GM19023 (cell line): ENCODE measurements around the gene MYADML2.

Experiments used
- ATAC-seq: cut with Tn5 transposase; IDR thresholded peaks from one replicate; pipeline ENCODE4 v1.9.1; 2021; ENCODE audit warnings: mild to moderate bottlenecking, moderate library complexity; ENCODE audit not compliant: unreplicated experiment

MYADML2 gene

DNA sequence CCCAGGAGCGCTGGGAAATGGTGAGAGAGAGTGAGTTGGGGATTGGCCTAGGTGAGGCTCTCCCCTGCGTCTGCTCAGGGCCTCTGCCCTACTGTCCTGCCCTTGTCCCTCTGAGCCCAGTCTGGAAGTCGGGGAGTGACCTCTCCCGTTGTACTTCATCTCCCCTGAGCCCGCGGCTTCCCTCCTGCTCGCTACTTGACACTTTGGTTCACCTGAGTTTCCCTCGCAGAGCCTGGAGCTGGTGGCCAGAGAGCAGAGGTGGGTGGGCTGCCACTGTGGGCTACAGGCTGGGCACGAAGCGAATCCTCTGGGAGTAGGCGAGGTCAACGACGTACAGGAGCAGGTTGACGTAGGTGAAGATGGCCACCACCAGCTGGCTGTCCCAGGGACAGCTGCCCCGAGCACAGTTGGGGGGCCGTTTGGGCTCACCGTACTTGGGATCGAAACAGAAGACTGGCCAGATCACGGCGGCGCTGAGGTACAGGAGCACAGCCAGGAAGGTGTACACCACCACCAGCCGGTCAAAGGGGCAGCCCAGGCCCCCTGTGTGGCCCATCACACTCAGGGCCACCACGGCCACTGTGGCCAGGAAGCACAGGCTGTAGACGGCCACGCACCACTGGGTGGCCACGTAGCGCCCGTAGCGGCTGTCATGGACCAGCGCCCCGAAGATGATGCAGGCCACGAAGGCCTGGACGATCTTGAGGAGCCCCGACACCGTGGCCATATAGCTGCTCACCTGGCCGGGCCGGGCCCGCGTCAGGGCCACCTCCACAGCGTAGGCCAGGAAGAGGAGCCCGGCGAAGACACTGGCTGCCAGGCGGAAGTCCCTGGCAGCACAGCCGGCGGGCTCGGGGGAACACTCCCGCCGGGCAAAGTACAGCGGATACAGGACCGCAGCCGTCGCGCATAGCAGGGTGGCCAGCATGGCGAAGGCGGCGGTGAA lies 6.2 kb downstream of the MYADML2 start:
- ATAC-seq, result no peak

DNA sequence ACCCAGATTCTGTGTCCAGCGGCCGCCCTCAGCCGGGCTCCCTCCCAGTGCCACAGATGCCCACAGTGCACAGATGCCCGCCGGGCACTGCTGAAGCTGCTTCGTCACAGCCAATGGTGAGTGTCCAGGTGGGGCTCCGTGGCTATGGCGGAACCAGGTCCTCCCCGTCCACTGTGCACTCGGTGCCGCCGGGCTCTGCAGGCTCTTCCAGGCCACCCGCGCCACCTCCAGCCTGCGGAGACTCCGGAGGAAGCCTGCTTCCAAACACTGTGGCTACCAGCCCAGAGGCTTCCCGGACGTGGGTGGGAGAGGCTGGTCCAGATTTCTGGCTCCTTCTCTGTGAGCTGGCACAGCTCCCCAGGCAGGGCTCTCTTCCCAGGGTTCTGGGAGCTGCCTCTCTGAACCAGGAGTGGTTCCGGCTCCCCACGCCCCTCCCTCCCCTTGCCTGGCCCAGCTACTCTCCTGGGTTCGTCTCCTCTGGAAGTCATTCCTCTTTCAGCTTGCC lies 7.1 kb downstream of the MYADML2 start:
- ATAC-seq, result no peak

DNA sequence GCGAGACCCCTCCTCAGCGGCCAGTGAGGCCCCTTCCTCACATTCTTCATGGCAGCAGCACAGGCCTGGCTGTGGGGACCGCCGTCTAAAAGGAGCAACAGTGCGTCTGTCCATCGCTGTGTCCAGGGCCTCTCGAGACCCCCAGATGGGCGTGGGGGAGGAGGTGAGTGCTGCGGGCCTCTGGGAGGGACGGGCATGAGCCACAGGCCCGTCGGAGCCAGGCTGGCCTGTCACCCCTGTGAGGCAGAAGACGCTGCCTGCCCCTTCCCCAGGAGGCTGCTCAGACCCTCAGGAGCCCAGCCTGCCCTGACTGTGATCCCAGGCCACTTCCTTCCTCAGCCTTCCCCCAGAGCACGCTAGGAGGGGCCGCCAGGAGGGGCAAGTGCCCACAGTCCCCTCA lies 7.8 kb downstream of the MYADML2 start:
- no peak for ATAC-seq

DNA sequence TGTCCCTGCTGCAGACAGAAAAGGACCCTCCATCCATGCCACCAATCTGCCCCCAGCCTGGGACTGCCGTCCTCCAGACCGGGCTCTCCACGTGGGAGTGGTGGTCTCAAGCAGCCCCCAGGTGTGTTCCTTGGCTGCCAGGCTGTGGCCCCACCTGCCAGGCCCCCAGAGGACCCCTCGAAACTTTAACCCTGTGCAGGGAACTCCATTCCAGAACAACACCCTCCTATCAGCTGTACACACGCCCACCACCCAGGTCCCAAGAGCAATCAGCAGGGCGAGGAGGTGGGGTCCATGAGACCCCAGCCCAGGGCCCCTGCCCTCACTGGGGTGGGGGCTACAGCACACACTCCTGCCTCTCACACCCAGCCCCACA lies 11.3 kb downstream of the MYADML2 start:
- no peak for ATAC-seq

DNA sequence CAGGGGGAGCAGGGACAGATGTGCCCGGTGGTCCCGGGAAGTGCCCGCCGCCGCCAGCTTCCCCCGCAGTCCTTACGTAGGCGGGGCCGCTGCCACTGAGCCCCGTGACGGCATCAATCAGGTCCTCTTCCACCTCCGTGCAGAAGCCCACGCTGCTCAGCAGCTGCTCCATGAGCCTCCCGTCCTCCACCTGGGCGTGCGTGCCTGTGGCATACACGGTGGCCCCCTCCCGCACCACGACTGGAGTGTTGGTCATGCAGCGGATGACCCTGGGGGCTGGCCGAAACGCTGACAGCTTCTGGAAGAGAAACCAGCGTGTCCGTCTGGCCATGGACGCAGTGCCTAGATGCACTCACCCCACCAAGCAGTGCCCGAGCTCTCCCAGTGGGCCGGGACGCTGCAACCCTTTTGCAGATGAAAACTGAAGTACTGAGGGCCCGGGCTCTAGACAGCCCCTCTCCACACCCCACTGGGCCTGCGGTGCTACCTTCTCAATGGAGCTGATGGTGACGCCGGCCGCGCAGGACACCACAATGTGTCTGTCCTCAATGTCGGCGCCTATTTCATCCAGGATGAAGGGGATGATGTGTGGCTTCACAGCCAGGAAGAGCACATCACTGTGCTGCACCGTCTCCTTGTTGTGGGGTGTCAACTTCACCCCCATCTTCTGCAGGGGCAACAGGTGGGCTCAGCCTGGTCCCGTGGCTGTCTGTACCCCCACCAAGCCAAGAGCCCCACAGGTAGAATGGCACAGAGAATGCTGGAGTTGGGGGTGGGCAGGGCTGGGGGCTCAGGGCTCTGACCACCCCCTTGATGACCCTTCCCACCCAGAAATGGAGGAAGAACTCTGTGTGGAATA lies 12.0 kb downstream of the MYADML2 start:
- ATAC-seq, result no peak

DNA sequence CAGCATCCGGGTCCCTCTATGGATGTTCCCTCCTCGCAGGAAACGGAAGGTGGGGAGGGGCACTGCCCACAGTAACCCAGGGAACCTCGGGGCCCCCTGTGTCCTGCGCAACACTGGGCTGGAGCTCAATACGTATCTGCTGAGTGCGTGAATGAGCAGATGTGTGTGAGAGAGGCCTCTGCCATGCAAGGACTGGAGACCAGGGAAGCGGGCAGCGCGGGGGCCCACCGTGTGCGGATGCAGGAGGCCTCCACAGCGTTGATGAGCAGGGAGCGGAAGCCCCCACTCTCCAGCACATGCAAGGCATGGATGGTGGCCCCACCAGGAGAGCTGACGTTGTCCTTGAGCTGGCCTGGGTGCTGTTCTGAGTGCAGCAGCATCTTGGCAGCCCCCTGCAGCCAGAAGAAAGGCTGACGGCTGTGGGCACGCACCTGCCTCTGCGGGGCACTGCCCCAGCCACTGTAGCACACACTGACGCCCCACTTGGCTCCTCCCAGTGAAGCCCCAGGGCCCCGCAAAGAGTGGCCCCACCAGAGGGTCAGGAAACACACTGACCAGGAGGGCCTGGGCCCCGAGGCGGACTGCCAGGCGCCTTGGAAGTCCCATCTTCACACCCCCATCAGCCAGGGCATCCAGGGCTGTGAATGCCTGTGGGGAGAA lies 12.8 kb downstream of the MYADML2 start:
- ATAC-seq, result no peak

DNA sequence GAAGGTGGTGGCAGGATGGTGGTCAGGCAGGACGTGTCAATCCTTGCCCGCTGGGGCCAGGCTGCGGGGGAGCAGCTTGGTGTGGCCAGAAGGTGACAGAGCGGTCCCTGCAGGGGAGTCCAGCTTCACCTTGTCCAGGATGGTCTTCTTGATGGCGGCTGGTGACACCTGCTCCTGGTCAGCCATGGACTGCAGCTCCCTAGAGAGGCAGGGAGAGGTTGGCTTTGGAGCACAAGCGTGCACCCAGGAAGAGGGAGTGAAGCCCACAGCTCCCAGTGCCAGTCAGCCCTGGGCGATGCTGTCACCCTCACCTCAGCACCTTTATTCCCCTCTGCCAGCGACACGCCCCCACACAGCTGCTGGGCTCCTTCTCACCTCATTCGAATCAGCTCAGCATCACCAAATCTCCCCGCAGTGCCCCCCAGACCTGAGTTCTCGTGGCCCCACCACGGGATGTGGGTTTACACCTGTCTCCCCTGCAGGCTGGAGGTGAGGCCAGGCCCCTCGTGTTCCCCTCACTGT lies 13.8 kb downstream of the MYADML2 start:
- ATAC-seq, result no peak

DNA sequence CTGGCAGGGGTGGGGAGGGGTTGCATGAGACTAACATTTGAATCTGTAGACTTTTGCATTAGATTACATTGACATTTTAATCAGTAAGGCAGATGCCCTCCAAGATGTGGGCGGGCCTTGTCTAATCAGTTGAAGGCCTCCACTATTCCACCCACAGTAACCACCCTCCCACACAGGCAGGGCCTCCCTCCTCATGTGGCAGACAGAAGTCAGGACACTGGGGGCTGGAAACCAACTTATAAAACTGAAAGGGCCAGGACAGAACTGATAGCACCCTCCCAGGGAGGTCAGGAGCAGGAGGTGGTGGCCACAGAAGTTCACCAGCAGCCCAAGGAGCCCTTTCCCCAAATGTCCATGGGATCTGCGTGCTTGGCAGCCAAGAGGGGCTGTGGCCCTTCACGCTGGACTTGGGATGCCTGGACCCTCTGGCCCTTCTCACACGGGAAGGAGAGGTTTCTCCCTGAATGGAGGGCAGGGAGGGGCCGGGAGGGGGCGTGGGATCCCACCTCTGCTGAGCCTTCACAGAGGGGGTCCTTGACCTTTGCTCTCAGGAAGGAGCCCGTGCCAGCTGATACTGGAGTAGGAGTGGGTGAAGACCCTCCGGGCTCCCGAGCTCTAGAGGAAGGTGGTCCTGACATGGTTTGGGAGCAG lies 14.6 kb downstream of the MYADML2 start:
- no peak for ATAC-seq

DNA sequence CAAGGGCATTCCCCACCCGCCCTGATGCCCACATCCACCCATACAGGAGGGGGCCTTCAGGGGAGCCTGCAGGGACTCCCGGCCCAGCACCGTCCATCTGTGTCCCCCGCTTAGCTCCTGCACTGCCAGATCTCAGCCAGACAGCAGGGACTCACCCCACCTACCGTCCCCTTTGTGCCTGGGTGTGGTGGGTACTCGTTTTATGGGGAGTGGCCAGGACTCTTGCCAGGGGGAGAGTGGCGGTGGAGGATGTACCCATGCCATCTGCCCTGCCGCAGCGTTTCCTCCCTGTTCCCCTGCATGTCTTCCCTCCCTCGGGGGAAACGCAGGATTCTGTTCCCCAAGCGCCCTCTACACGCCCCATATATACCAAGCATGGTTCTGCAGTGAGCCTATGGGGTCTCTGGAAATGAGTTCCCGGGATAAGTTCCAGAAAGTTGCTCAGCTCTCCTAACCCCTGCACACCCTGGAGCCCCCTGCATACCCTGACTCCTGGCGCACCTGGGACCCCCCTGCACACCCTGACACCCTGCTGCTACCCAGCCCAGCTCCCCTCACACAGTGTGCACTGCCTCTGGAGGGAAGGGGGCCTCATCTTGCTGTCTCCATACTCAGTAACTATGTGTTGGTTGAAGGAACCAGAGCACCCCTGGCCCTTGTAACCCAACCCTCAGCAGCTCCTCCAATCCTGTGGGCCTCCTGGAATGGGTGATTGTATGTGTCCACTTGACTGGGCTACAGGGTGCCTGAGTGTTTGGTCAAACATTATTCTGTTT lies 15.3 kb downstream of the MYADML2 start:
- no peak for ATAC-seq

DNA sequence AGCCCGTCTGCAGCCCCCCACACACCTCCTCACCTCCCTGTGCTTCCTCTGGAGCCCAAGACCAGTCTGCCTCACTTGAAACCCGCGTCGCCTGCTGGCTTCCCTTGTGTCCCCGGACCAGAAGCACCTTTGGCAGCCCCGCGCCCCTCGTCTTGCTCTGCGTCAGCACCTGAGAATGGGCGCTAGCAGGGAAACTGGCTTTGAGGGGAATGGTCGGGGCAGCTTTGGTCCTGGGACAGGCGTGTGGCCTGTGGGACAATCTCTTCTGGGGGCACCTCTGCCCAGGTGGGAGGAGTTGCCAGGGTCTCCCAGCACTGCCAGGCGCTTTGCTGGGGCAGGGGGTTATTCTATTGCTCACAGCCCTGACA lies 15.9 kb downstream of the MYADML2 start:
- no peak for ATAC-seq

DNA sequence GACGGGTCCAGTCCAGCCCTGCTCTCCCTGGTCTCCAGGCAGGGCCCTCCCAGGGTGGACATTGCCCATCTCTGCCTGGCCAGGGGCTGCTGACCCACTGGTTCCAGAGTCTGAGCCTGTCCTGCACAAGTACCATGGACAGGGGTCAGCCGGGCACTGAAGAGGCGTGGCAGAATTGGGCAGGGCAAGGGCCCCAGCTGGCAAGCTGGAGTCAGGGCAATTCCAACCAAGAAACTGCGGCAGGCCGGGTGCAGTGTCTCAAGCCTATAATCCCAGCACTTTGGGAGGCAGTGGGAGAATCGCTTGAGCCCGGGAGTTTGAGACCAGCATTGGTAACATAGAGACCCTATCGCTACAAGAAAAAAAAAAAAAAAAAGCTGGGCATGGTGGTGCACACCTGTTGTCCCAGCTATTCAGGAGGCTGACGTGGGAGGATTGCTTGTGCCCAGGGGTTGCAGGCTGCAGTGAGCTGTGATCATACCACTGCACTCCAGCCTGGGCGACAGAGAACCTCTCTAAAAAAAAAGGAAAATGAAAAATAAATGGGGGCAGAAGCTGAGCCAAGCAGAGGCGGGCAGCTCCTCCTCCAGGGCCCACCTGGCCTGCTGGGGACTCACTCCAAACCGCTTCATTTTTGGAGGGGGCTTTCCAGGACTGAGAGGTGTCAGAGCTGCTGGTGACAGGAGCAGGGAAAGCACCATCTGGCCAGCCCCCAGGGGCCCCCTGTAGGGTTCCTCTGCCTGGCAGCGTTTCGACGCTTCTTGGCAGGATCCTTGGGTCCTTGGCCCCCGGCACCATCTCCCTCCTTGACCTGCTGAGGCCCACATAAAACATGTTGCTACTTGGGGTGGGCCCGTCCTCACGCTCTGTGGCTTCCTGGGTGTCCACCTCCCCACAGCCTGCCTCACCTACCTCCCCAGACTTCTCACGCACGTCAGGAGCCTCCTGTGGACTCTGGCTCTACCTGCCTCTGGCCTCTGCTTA lies 16.6 kb downstream of the MYADML2 start:
- ATAC-seq, result no peak

DNA sequence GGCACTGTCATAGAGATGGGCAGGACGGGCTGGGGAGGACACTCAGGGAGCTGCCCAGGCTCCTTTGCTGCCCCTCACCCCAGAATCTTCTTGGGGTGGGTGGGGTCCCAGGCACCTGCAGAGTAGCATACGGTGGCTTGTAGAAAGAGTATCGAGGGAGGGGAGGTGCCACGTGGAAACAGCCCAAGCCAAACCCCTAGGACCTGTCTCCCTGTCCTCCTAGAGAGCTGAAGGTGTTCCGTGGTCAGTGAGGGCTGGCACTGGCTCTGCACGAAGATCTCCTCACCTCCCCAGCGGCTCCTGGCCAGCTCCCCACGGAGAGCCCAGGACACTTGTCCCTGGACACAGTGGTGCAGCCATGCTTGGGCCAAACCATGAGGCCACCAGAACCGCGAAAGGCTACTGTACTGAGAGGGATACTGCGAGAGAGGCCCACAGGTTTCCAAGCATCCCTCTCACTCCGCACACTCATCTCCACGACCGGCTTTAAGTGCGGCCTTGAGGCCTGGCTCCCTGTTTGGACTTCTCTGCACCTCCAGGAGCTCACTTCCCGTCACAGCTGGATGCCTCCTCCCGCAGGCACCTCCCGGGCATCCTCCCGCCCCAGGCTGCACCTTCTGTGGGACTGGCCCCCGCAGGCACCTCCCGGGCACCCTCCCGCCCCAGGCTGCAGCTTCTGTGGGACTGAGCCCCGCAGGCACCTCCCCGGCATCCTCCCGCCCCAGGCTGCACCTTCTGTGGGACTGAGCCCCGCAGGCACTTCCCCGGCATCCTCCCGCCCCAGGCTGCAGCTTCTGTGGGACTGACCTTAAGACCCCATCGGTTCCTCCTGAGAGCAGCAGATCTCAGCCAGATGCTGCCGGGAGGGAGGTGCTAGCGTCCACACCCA lies 17.5 kb downstream of the MYADML2 start:
- ATAC-seq, result no peak

DNA sequence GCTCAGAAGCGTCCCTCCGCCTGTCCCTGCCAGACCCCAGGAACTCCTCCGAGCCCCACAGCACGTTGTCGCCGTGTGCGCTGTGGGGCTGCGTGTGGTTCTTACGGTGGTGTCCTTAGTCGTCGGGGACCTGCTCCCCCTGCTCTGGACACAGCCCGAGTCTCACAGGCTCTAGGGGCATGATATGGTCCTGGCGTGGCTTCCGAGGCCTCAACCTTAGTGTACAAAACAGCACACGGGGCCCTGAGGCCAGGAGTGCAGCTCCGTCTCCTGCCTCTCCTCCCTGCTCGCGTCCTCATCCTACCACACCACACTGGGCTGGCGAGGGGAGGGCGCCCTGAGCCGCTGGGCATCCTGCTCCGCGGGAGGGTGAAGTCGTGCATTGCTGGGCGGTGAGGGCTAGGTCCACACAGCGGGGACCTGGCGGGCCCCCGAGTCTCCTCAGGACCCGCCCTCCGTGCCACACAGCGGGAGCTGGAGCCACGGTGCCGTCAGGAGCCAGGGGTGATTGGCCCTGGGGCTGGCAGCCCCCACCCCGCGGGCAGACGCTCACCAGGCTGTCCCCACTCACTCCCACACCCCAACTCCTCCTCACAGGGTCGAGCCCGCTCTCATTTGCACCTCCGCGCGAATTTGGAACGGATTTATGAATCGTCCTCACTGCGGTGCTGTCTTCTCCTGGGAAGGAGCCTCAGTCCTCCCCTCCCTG lies 18.3 kb downstream of the MYADML2 start:
- no peak for ATAC-seq

DNA sequence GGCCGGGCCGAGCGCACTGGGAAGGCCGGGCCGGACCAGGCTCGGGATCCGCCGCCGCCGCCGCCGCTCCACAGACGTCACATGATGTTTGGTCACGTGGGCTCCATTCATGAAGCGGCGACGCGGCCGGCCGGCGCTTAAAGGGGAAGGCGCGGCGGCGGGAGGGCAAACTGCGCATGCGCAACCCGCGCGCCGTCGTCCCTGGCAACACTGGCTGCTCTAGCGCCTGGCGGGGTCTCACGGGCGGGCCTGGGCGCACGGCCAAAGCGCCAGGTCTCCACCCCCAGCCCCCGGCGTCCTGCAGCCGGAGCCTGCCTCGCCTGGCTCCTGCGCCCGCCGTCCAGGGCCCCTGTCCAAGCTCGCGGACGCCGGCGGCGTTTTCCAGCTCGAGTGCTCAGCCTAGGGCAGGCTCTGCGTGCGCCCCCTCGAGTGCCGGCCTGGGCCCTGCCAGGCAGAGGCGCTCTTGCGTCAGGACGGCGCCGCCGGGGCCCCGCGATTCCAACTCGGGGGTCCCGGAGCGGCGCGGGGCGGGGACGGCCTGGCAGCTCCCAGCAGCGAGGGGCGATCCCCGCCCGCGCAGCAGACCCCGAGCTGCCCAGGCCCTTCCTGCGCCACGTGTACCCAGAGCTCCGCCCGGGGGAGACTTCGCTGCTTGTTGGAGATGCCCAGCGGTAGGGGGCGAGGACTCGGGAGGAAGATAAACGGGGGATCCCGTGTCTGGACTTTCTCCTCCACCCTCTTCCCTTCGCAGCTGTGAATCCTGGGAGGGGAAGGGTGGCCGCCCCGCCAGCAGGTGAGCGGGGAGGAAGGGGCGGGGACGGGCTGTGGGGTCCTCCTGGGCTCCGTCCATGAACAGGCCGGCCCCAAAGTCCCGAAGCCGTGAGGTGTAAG lies 19.1 kb downstream of the MYADML2 start, which contains the start of gene MAFG:
Gene MAFG, minus strand, starts transcription at position 83 of the 891 bp plus-strand sequence. CDS start 4,550 bp downstream, outside the sequence.
- peak; percentile 51 for ATAC-seq

DNA sequence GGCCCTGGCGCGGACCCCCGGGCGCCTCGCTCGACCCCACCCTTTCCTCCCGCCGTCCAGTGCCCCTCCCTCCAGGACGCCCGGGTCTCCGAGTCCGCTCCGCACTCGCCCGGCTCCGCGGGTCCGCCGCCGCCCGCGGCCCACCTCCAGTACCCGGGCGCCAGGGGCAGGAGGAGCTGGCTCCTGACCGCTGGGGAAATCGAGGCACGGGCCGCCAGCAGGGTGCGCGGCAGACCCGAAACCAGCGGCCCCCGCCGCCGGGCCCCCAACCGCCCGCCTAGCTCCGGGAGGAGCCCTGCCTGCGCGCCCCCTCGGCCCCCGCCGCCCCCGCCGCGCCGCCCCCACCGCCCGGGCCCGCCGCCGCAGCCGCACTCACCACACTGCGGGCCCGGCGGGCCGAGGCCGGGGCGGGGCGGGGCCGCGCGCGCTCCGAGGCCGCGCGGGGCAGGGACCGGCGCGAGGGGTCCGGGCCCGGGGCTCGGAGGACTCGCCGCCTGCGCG lies 19.8 kb downstream of the MYADML2 start:
- ATAC-seq, result peak; percentile 12
